ENCODE data around the gene BHLHE40.

DNA sequence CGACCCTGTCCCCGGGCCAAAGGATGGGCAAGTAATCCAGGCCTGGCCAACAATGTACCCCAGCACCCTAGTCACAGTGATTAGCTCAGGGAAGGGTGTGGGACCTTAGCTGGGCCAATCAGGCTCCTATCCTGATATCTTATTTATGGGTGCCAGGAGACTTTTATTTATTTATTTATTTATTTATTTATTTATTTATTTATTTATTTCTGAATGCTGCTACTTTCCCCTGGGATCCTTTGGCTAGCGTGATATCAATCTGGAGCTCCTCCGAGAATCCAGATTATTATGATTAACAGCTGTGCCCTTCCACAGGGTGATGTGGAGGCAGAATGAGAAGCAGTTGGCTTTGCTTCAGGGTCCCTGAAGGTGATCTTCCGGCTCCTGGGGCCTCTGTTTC is 32.2 kb upstream of the BHLHE40 start:
- no peak for TF ChIP-seq ZNF274 (IDR thresholded peaks at IDR 0.05; ENCODE audit: low read depth, low read length)
- TF ChIP-seq YY1 (IDR thresholded peaks at IDR 0.05; ENCODE audit: insufficient read depth, insufficient read length): no peak
- no peak for TF ChIP-seq SUZ12 (IDR thresholded peaks at IDR 0.05; ENCODE audit: extremely low read depth, insufficient read depth, insufficient read length)
